HepG2 (cell line): ENCODE results near the gene TMEM45A. TPM values are rescaled to one million over a fixed set of nuclear protein-coding genes. Genes with fewer than 3 reads are reported as not detected.

Experiments
- HNRNPUL1 ChIP-seq: fragments of 200-400 bp; formaldehyde crosslinking; IDR thresholded peaks from 2 replicates; pipeline ENCODE4 v1.6.1; 2017; ENCODE audit warnings: low read depth, mild to moderate bottlenecking, low read length, moderate library complexity
- KLF11 ChIP-seq: IDR thresholded peaks from 2 replicates; pipeline ENCODE4 v1.6.1; 2016; ENCODE audit warnings: missing compliant biosample characterization
- TAF1 ChIP-seq: sonication (generic); formaldehyde crosslinking; IDR thresholded peaks from 2 replicates; pipeline ENCODE4 v1.4.0; 2020; ENCODE audit warnings: missing genetic modification reagents
- TCF12 ChIP-seq, 2 experiments: fragments of 450-650 bp in 1 of 2; sonication (generic) in 1 of 2; formaldehyde crosslinking in 1 of 2; IDR thresholded peaks; 2 replicates each; pipeline versions ENCODE4 v1.6.1 to v1.8.0; 2017 to 2022; ENCODE audit warnings: antibody characterized with exemption in 1 of 2, mild to moderate bottlenecking in 1 of 2, missing genetic modification reagents in 1 of 2, moderate library complexity in 1 of 2
- ZBTB34 ChIP-seq: sonication (generic); formaldehyde crosslinking; IDR thresholded peaks from 2 replicates; pipeline ENCODE4 v1.8.0; 2022; ENCODE audit warnings: mild to moderate bottlenecking, missing genetic modification reagents
- ZNF513 ChIP-seq: sonication (generic); formaldehyde crosslinking; conservative IDR thresholded peaks from 2 replicates; pipeline ENCODE4 v1.5.0; 2020; ENCODE audit warnings: missing genetic modification reagents
- ZSCAN21 ChIP-seq: sonication (generic); formaldehyde crosslinking; IDR thresholded peaks from 2 replicates; pipeline ENCODE4 v1.8.0; 2022; ENCODE audit warnings: mild to moderate bottlenecking, missing genetic modification reagents, moderate library complexity, borderline replicate concordance
- polyA plus RNA-seq, 8 experiments: library from polyadenylated mRNA; depleted of rRNA in 3 of 8; stranded (reverse) in 7 of 8; unstranded in 1 of 8; fragments of >200 nt; fragmentation: Illumina TruSeq in 4 of 8; extraction: Trizol in 4 of 8; gene quantifications; 2 replicates each; pipeline versions ENCODE4 v1.2.1 to v1.2.3, GENCODE V29; 2011 to 2016; ENCODE audit warnings: low read depth in 4 of 8, missing spikeins in 1 of 8, mixed read lengths in 1 of 8; ENCODE audit not compliant: insufficient read depth in 1 of 8
- total RNA-seq, 5 experiments: library from RNA; depleted of rRNA; stranded (reverse); fragments of >200 nt; fragmentation: Illumina TruSeq; extraction: Trizol; gene quantifications; 2 replicates each; pipeline ENCODE4 v1.2.3, GENCODE V29; 2016; ENCODE audit warnings: low read depth in 1 of 5
- TF ChIP-seq, protein P1 (sequence below): sonication (generic); formaldehyde crosslinking; IDR thresholded peaks from 2 replicates; pipeline ENCODE4 v1.5.1; 2020; ENCODE audit warnings: mild to moderate bottlenecking, missing genetic modification reagents
- TF ChIP-seq, protein P2 (sequence below): sonication (generic); formaldehyde crosslinking; IDR thresholded peaks from 2 replicates; pipeline ENCODE4 v1.4.0; 2020; ENCODE audit warnings: missing genetic modification reagents
- TF ChIP-seq, protein P3 (sequence below), 2 experiments: sonication (generic) in 1 of 2; formaldehyde crosslinking in 1 of 2; IDR thresholded peaks; 2 replicates each; pipeline versions ENCODE4 v1.5.1 to v1.6.1; 2011 to 2020; ENCODE audit warnings: borderline replicate concordance in 1 of 2, low read depth in 1 of 2, low read length in 1 of 2, mild to moderate bottlenecking in 1 of 2, missing genetic modification reagents in 1 of 2, moderate library complexity in 1 of 2

The TMEM45A gene
- total and polyA plus RNA-seq, 2 of the 13 experiments (the other 11 are each of a cell fraction or from before 2014, with no cell fraction given): 14.8 to 38.5 TPM

DNA sequence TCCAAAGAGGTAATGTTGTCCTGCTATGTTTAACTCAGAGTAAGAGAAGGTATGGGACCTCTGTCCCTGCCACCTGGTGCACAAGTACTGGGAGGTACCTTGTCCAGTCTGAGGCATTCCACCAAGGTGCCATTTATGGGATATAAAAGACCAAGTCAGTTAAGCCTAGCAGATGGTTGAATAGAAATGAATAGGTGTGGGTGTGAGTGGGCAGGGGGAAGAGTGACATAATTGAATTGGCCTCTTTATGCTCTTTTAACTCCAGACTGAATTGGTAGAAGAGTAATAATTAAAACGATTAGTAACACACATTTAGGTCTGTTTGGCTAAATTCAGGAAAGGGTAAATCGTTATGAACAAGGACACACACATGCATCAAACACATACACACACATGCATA is 117.5 kb downstream of the TMEM45A start (continued):
- TF ChIP-seq, protein P1, sequence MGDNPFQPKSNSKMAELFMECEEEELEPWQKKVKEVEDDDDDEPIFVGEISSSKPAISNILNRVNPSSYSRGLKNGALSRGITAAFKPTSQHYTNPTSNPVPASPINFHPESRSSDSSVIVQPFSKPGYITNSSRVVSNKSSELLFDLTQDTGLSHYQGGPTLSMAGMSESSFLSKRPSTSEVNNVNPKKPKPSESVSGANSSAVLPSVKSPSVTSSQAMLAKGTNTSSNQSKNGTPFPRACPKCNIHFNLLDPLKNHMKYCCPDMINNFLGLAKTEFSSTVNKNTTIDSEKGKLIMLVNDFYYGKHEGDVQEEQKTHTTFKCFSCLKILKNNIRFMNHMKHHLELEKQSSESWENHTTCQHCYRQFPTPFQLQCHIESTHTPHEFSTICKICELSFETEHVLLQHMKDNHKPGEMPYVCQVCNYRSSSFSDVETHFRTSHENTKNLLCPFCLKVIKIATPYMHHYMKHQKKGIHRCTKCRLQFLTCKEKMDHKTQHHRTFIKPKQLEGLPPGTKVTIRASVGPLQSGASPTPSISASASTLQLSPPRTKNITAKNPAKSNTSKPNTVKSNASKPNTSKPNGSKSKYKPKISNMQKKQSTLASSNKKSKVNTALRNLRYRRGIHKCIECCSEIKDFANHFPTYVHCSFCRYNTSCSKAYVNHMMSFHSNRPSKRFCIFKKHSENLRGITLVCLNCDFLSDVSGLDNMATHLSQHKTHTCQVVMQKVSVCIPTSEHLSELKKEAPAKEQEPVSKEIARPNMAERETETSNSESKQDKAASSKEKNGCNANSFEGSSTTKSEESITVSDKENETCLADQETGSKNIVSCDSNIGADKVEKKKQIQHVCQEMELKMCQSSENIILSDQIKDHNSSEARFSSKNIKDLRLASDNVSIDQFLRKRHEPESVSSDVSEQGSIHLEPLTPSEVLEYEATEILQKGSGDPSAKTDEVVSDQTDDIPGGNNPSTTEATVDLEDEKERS (CRISPR knock-in tag): no peak
- TF ChIP-seq, protein P2, sequence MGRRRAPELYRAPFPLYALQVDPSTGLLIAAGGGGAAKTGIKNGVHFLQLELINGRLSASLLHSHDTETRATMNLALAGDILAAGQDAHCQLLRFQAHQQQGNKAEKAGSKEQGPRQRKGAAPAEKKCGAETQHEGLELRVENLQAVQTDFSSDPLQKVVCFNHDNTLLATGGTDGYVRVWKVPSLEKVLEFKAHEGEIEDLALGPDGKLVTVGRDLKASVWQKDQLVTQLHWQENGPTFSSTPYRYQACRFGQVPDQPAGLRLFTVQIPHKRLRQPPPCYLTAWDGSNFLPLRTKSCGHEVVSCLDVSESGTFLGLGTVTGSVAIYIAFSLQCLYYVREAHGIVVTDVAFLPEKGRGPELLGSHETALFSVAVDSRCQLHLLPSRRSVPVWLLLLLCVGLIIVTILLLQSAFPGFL (CRISPR knock-in tag): no peak
- TF ChIP-seq ZSCAN21 (CRISPR knock-in tag) (no peak), TAF1 (CRISPR knock-in tag) (no peak), ZNF513 (CRISPR knock-in tag) (no peak), KLF11 (CRISPR knock-in tag) (no peak), TCF12 (IDR thresholded peaks at IDR 0.05) (no peak), TCF12 (CRISPR knock-in tag; IDR thresholded peaks at IDR 0.05) (no peak), HNRNPUL1 (no peak), ZBTB34 (CRISPR knock-in tag) (no peak)
- TF ChIP-seq, protein P3, sequence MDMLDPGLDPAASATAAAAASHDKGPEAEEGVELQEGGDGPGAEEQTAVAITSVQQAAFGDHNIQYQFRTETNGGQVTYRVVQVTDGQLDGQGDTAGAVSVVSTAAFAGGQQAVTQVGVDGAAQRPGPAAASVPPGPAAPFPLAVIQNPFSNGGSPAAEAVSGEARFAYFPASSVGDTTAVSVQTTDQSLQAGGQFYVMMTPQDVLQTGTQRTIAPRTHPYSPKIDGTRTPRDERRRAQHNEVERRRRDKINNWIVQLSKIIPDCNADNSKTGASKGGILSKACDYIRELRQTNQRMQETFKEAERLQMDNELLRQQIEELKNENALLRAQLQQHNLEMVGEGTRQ (IDR thresholded peaks at IDR 0.05; ENCODE audit: low read depth, low read length): no peak
- TF ChIP-seq, protein P3 (CRISPR knock-in tag; IDR thresholded peaks at IDR 0.05; ENCODE audit: borderline replicate concordance): no peak
